MCF 10A (cell line): Measurements from ENCODE around the gene TCF12. TPM values are rescaled to one million over a fixed set of nuclear protein-coding genes. Genes with fewer than 3 reads are reported as not detected.

Source experiments
- BruUV-seq: library from RNA; stranded (reverse); fragments of 400-500 nt; replicated peaks from 2 replicates; lab custom pipeline; 2021; lab: Mats Ljungman, UMichigan
- CTCF ChIA-PET: fragments of 300-600 bp; sonication (Branson Sonifier 250); formaldehyde crosslinking; extraction: SDS; loops from one replicate; lab custom pipeline; 2021; ENCODE audit warnings: antibody characterized with exemption, inconsistent platforms; lab: Yijun Ruan, JAX
- POLR2A ChIA-PET: fragments of 300-600, 350-650 bp; sonication (Branson Sonifier 250); formaldehyde crosslinking; extraction: SDS; loops from one replicate; lab custom pipeline; 2020; ENCODE audit warnings: antibody characterized with exemption, inconsistent platforms; lab: Yijun Ruan, JAX
- DNase-seq: peaks from one replicate; pipeline ENCODE4 v3.0.0-alpha.2; 2018; ENCODE audit not compliant: unreplicated experiment
- H3K27ac Mint-ChIP-seq: one replicate; pipeline ENCODE4 v1.8.0; 2022; ENCODE audit warnings: mild to moderate bottlenecking, low read depth, mixed read lengths; ENCODE audit not compliant: unreplicated experiment
- H3K27me3 Mint-ChIP-seq: one replicate; pipeline ENCODE4 v1.8.0; 2022; ENCODE audit warnings: mixed read lengths; ENCODE audit not compliant: insufficient read depth, unreplicated experiment
- H3K36me3 Mint-ChIP-seq: one replicate; pipeline ENCODE4 v1.8.0; 2022; ENCODE audit warnings: mild to moderate bottlenecking, moderate library complexity, mixed read lengths; ENCODE audit not compliant: insufficient read depth, unreplicated experiment
- H3K4me1 Mint-ChIP-seq: one replicate; pipeline ENCODE4 v1.8.0; 2022; ENCODE audit warnings: mixed read lengths; ENCODE audit not compliant: insufficient read depth, unreplicated experiment
- H3K4me3 Mint-ChIP-seq: one replicate; pipeline ENCODE4 v1.8.0; 2022; ENCODE audit warnings: mild to moderate bottlenecking, moderate library complexity, mixed read lengths; ENCODE audit not compliant: unreplicated experiment
- H3K9me3 Mint-ChIP-seq: one replicate; pipeline ENCODE4 v1.8.0; 2022; ENCODE audit warnings: mixed read lengths; ENCODE audit not compliant: unreplicated experiment
- intact Hi-C: fragments of 100-400 bp; cut with micrococcal nuclease; formaldehyde crosslinking; loops from 2 replicates; pipeline ENCODE4 v1.14.1; 2022
- total RNA-seq: library from RNA; stranded (reverse); gene quantifications from 2 replicates; pipeline ENCODE4 v1.2.3, GENCODE V29; 2022
- TF ChIP-seq, protein P1 (sequence below): fragments of 200-600 bp; IDR thresholded peaks from one replicate; pipeline ENCODE4 v1.8.0; 2022; ENCODE audit warnings: antibody characterized with exemption, mild to moderate bottlenecking; ENCODE audit not compliant: unreplicated experiment

TCF12 gene
- total RNA-seq, 1 experiment from 2014 or later, result 140 TPM

DNA sequence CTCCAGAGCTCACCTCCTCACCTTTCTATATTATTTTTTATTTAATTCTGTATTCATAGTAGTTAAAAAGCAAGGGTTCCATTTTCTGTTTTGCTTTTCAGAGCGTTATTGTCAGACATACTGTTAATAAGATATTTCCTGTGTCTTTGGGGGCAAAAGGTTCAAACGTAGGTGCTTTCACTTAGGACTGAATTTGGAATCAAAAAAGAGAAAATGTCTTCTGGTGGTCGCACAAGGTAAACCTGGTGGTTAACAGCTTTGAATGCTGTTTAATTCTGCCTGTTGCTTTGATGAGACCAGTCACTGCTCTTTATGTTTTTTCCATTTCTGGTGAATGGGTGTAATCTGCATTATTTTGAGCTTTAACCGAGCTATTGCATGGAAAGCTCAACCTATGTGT, 212.5 kb downstream of the TCF12 start:
- POLR2A ChIA-PET, result no interaction called here
- Mint-ChIP-seq H3K36me3 (no peaks in the 10 kb centered on the region), H3K4me3 (no peak overlapping the region), H3K9me3 (no peaks in the 10 kb centered on the region), H3K27me3 (no peaks in the 10 kb centered on the region), H3K4me1 (no peaks in the 10 kb centered on the region), H3K27ac (no peak overlapping the region)
- intact Hi-C loops, result no loop called here
- BruUV-seq, result no TSS peak
- DNase-seq, result no peak
- CTCF ChIA-PET, result interaction anchor here (0.6 to 1.2 kb wide), 3 partner anchors 15 to 1753 kb away, joined by 3 to 4 read pairs (median 3); no protein-coding TSS in a partner anchor
- TF ChIP-seq, protein P1, sequence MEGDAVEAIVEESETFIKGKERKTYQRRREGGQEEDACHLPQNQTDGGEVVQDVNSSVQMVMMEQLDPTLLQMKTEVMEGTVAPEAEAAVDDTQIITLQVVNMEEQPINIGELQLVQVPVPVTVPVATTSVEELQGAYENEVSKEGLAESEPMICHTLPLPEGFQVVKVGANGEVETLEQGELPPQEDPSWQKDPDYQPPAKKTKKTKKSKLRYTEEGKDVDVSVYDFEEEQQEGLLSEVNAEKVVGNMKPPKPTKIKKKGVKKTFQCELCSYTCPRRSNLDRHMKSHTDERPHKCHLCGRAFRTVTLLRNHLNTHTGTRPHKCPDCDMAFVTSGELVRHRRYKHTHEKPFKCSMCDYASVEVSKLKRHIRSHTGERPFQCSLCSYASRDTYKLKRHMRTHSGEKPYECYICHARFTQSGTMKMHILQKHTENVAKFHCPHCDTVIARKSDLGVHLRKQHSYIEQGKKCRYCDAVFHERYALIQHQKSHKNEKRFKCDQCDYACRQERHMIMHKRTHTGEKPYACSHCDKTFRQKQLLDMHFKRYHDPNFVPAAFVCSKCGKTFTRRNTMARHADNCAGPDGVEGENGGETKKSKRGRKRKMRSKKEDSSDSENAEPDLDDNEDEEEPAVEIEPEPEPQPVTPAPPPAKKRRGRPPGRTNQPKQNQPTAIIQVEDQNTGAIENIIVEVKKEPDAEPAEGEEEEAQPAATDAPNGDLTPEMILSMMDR, result no peak

DNA sequence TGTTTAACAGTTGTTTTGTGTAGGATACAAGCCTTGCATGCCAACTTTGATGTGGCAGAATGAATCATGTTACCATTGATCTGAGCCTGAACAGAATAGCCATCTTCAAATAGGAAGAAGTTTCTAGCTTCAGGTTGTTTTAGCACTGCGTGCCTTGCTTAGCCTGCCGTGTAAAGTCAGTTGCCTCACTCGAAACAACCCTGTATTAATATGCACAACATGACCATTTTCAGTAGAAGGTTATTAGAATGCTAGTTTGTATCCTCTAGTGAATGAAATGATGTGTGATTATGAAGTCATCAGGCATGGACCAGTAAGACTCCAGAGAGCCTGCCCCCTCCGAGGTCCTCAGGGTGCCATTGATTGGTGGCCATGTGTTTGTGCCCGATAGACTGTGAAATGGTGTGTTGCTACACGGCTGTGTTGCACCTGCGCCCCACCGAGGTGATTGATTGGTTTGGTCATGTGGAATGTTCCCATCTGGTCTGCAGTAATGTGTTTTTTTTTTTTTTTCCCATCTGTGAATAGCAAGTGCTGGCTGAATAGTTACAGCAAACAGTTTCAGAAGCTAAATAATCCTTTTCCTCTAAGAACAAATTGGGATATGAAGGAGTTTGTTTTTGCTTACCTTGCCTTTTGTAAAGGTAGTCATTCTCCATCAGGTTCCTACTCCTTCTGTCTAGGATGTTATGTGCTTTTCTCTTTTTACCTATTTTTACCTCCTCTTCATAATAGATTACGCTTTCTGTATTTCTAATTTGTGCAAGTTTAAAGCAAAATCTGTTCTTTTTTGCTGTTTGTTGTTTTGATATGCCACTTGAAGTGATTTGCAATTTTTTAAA, 214.9 kb downstream of the TCF12 start:
- no TSS peak for BruUV-seq
- TF ChIP-seq, protein P1, result no peak
- Mint-ChIP-seq H3K4me1 (no peaks in the 10 kb centered on the region), H3K36me3 (no peaks in the 10 kb centered on the region), H3K4me3 (no peak overlapping the region), H3K9me3 (no peaks in the 10 kb centered on the region), H3K27ac (no peak overlapping the region), H3K27me3 (no peaks in the 10 kb centered on the region)
- intact Hi-C loops, result no loop called here
- CTCF ChIA-PET, result interaction anchor here (0.6 to 1.7 kb wide), 3 partner anchors 22 to 328 kb away, joined by 3 to 6 read pairs (median 4); no protein-coding TSS in a partner anchor
- no peak for DNase-seq
- POLR2A ChIA-PET, result no interaction called here

DNA sequence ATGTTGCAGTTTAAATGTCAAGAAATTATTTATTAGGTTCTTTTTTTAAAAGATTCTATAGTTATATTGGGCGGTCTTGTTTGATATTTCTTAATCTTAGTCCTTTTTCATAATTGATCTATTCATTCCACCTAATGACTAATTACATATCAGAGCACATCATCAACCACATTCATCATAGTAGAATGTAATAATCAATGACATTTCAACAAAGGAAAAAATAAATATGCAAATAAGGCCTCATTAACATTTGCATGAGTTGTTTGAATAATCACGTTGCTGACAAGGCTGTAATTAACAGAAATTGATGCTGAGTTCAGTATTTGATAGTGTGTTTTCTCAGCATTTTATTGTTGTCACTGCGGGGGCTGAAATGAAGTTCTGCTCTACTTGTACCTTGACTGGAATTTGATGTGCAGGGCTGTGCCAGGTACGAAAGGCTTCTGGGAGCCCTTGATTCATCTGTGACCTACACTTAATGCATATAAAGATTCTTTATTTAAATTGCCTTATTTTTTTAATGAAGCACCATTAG, 215.7 kb downstream of the TCF12 start:
- H3K9me3 Mint-ChIP-seq, result no peaks in the 10 kb centered on the region
- no peak overlapping the region for H3K27ac Mint-ChIP-seq
- no peak overlapping the region for H3K4me3 Mint-ChIP-seq
- ChIA-PET CTCF (interaction anchor here (1.7 to 5.4 kb wide), 2 partner anchors 14 to 312 kb away, joined by 6 to 61 read pairs; no protein-coding TSS in a partner anchor), POLR2A (no interaction called here)
- no TSS peak for BruUV-seq
- H3K27me3 Mint-ChIP-seq, result no peaks in the 10 kb centered on the region
- intact Hi-C loops, result loop anchor here (2.0 kb wide), 1 partner anchor 643 kb away; no protein-coding TSS in a partner anchor
- H3K36me3 Mint-ChIP-seq, result no peaks in the 10 kb centered on the region
- TF ChIP-seq, protein P1, result no peak
- H3K4me1 Mint-ChIP-seq, result no peaks in the 10 kb centered on the region
- DNase-seq, result no peak

DNA sequence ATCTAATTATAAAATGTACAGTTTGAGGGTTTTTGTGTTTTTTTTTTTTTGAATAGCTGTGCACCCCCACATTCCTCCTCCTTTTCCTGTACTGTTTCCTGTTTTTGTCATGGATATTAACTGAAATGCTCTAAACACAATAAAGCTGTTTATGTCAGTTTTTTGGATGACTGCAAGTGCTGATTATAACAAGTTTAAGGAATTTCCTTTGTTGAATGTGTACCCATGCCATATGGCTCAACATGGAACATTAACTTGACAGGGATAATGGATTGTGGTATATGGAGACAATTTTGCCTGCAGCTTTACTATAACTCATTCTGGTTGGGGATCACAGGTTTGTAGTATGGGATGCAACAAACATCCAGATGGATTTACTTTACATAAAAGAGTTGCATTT, 216.4 kb downstream of the TCF12 start:
- no peak for DNase-seq
- ChIA-PET POLR2A (interaction anchor here (2.1 kb wide), 1 partner anchor 216 kb away, joined by 20 read pairs; the partner anchor contains the start of gene TCF12), CTCF (interaction anchor here (0.6 to 5.4 kb wide), 5 partner anchors 13 to 216 kb away, joined by 3 to 61 read pairs (median 3); partner anchors contain the start of gene TCF12)
- Mint-ChIP-seq H3K36me3 (no peaks in the 10 kb centered on the region), H3K4me3 (no peak overlapping the region), H3K4me1 (no peaks in the 10 kb centered on the region), H3K27ac (no peak overlapping the region), H3K27me3 (no peaks in the 10 kb centered on the region), H3K9me3 (no peaks in the 10 kb centered on the region)
- TF ChIP-seq, protein P1, result no peak
- intact Hi-C loops, result loop anchor here (2.0 kb wide), 1 partner anchor 644 kb away; no protein-coding TSS in a partner anchor
- no TSS peak for BruUV-seq
